Effector memory CD8-positive, alpha-beta T cell (primary cell): ENCODE data around the gene EVL.

Source experiments
- ATAC-seq: fragments of 150-1000 bp; cut with Tn5 transposase; replicated peaks from 2 replicates; pipeline ENCODE4 v1.10.0; 2021; ENCODE audit warnings: mild to moderate bottlenecking, moderate library complexity
- DNase-seq, 3 experiments: peaks; one replicate each; pipeline ENCODE4 v3.0.0; 2021
- H3K27ac Mint-ChIP-seq, 2 donors: one replicate each; pipeline ENCODE4 v1.8.0; 2022; ENCODE audit warnings: mild to moderate bottlenecking in 2 of 2, mixed read lengths in 2 of 2, moderate library complexity in 2 of 2
- H3K27me3 Mint-ChIP-seq, 2 donors: one replicate each; pipeline ENCODE4 v1.8.0; 2022; ENCODE audit warnings: mixed read lengths in 2 of 2
- H3K36me3 Mint-ChIP-seq: one replicate; pipeline ENCODE4 v1.8.0; 2022; ENCODE audit warnings: mild to moderate bottlenecking, moderate library complexity, mixed read lengths; ENCODE audit not compliant: insufficient read depth
- H3K4me1 Mint-ChIP-seq, 2 donors: one replicate each; pipeline ENCODE4 v1.8.0; 2022; ENCODE audit warnings: low read depth in 2 of 2, mixed read lengths in 2 of 2
- H3K4me3 Mint-ChIP-seq, 2 donors: one replicate each; pipeline ENCODE4 v1.8.0; 2022; ENCODE audit warnings: mild to moderate bottlenecking in 2 of 2, mixed read lengths in 2 of 2, moderate library complexity in 2 of 2
- H3K9me3 Mint-ChIP-seq, 2 donors: one replicate each; pipeline ENCODE4 v1.8.0; 2022; ENCODE audit warnings: mixed read lengths in 2 of 2

EVL gene

GRCh38 chr14:100086361-100086760 is 21.1 kb downstream of the EVL start:
- Mint-ChIP-seq H3K36me3 (peaks cover 95% of the 10 kb centered on the region), H3K27me3 (no peaks in the 10 kb centered on the region), H3K9me3 (no peaks in the 10 kb centered on the region), H3K4me3 (peak overlapping the region; percentile 49 to 92), H3K27ac (peak overlapping the region; percentile 90 to 95), H3K4me1 (peaks cover 61 to 81% of the 10 kb centered on the region in 2 donors)
- ATAC-seq, result no peak
- DNase-seq, result no peak

GRCh38 chr14:100088226-100088625 is 23.0 kb downstream of the EVL start:
- Mint-ChIP-seq H3K4me1 (peaks cover 56 to 78% of the 10 kb centered on the region in 2 donors), H3K36me3 (peaks cover 97% of the 10 kb centered on the region)

GRCh38 chr14:100091386-100091785 is 26.2 kb downstream of the EVL start:
- Mint-ChIP-seq H3K36me3 (peaks cover 97% of the 10 kb centered on the region), H3K4me1 (peaks cover 58 to 70% of the 10 kb centered on the region in 2 donors), H3K9me3 (no peaks in the 10 kb centered on the region), H3K27me3 (no peaks in the 10 kb centered on the region), H3K27ac (peak overlapping the region; percentile 77 to 88), H3K4me3 (peak overlapping the region; percentile 23 to 32)
- ATAC-seq (no peak), DNase-seq (no peak)

More at GRCh38 chr14:100088226-100088625, 23.0 kb downstream of the EVL start:
- no peak for DNase-seq
- H3K4me3 Mint-ChIP-seq, result peak overlapping the region in 1 of 2 donors; percentile 50
- H3K9me3 Mint-ChIP-seq, result no peaks in the 10 kb centered on the region
- no peaks in the 10 kb centered on the region for H3K27me3 Mint-ChIP-seq
- ATAC-seq, result no peak
- H3K27ac Mint-ChIP-seq, result peak overlapping the region in 1 of 2 donors; percentile 63

- peaks cover 97% of the 10 kb centered on the region for H3K36me3 Mint-ChIP-seq
- H3K27me3 Mint-ChIP-seq, result no peaks in the 10 kb centered on the region
- ATAC-seq, result no peak
- peak overlapping the region; percentile 77 to 88 for H3K27ac Mint-ChIP-seq
- no peaks in the 10 kb centered on the region for H3K9me3 Mint-ChIP-seq
- DNase-seq, result no peak
- H3K4me1 Mint-ChIP-seq, result peaks cover 65 to 77% of the 10 kb centered on the region in 2 donors
- peak overlapping the region in 1 of 2 donors; percentile 8 for H3K4me3 Mint-ChIP-seq
Measured at GRCh38 chr14:100092832-100093231, 27.6 kb downstream of the EVL start.

- H3K9me3 Mint-ChIP-seq, result no peaks in the 10 kb centered on the region
- no peaks in the 10 kb centered on the region for H3K27me3 Mint-ChIP-seq
- peaks cover 69 to 77% of the 10 kb centered on the region in 2 donors for H3K4me1 Mint-ChIP-seq
- peaks cover 98% of the 10 kb centered on the region for H3K36me3 Mint-ChIP-seq
- ATAC-seq (no peak), DNase-seq (no peak)
- peak overlapping the region; percentile 75 to 88 for H3K27ac Mint-ChIP-seq
- H3K4me3 Mint-ChIP-seq, result peak overlapping the region; percentile 29 to 51
Measured at GRCh38 chr14:100093319-100093718, 28.1 kb downstream of the EVL start.

- Mint-ChIP-seq H3K27me3 (no peaks in the 10 kb centered on the region), H3K4me3 (peak overlapping the region in 1 of 2 donors; percentile 18), H3K36me3 (peaks cover 97% of the 10 kb centered on the region), H3K4me1 (peaks cover 66 to 72% of the 10 kb centered on the region in 2 donors), H3K9me3 (no peaks in the 10 kb centered on the region), H3K27ac (peak overlapping the region; percentile 81 to 82)
- DNase-seq (no peak), ATAC-seq (no peak)
Measured at GRCh38 chr14:100096656-100097055, 31.4 kb downstream of the EVL start.

GRCh38 chr14:100098171-100098570 is 32.9 kb downstream of the EVL start:
- H3K9me3 Mint-ChIP-seq, result no peaks in the 10 kb centered on the region
- peaks cover 99% of the 10 kb centered on the region for H3K36me3 Mint-ChIP-seq
- H3K27me3 Mint-ChIP-seq, result no peaks in the 10 kb centered on the region
- ATAC-seq (no peak), DNase-seq (no peak)
- H3K4me3 Mint-ChIP-seq, result peak overlapping the region; percentile 42 to 60
- peak overlapping the region; percentile 81 to 82 for H3K27ac Mint-ChIP-seq
- H3K4me1 Mint-ChIP-seq, result peaks cover 65 to 73% of the 10 kb centered on the region in 2 donors

GRCh38 chr14:100100032-100100703 is 34.9 kb downstream of the EVL start:
- DNase-seq (no peak), ATAC-seq (no peak)
- Mint-ChIP-seq H3K36me3 (peaks cover 97% of the 10 kb centered on the region), H3K4me1 (peaks cover 69 to 76% of the 10 kb centered on the region in 2 donors), H3K27ac (peak overlapping the region; percentile 38 to 78), H3K27me3 (no peaks in the 10 kb centered on the region), H3K9me3 (no peaks in the 10 kb centered on the region), H3K4me3 (peak overlapping the region in 1 of 2 donors; percentile 37)

- Mint-ChIP-seq H3K4me1 (peaks cover 71 to 83% of the 10 kb centered on the region in 2 donors), H3K27me3 (no peaks in the 10 kb centered on the region), H3K4me3 (peak overlapping the region; percentile 15 to 76), H3K36me3 (peaks cover 97% of the 10 kb centered on the region), H3K27ac (peak overlapping the region; percentile 75 to 94), H3K9me3 (no peaks in the 10 kb centered on the region)
- ATAC-seq, result no peak
- DNase-seq, result no peak
Measured at GRCh38 chr14:100102156-100102785, 37.0 kb downstream of the EVL start.

GRCh38 chr14:100103250-100104005 is 38.2 kb downstream of the EVL start:
- DNase-seq (no peak), ATAC-seq (no peak)
- peak overlapping the region; percentile 75 to 94 for H3K27ac Mint-ChIP-seq
- H3K4me3 Mint-ChIP-seq, result peak overlapping the region; percentile 40 to 76
- H3K36me3 Mint-ChIP-seq, result peaks cover 97% of the 10 kb centered on the region
- no peaks in the 10 kb centered on the region for H3K9me3 Mint-ChIP-seq
- H3K4me1 Mint-ChIP-seq, result peaks cover 72 to 83% of the 10 kb centered on the region in 2 donors
- no peaks in the 10 kb centered on the region for H3K27me3 Mint-ChIP-seq

GRCh38 chr14:100104006-100104352 is 38.8 kb downstream of the EVL start:
- no peak for ATAC-seq
- Mint-ChIP-seq H3K36me3 (peaks cover 97% of the 10 kb centered on the region), H3K27me3 (no peaks in the 10 kb centered on the region), H3K4me1 (peaks cover 72 to 83% of the 10 kb centered on the region in 2 donors), H3K4me3 (peak overlapping the region; percentile 40 to 76), H3K27ac (peak overlapping the region; percentile 75 to 94), H3K9me3 (no peaks in the 10 kb centered on the region)
- DNase-seq, result no peak

- H3K27ac Mint-ChIP-seq, result peak overlapping the region; percentile 75 to 94
- peaks cover 76 to 81% of the 10 kb centered on the region in 2 donors for H3K4me1 Mint-ChIP-seq
- peaks cover 96% of the 10 kb centered on the region for H3K36me3 Mint-ChIP-seq
- H3K27me3 Mint-ChIP-seq, result no peaks in the 10 kb centered on the region
- DNase-seq (no peak), ATAC-seq (no peak)
- H3K4me3 Mint-ChIP-seq, result peak overlapping the region; percentile 40 to 76
- no peaks in the 10 kb centered on the region for H3K9me3 Mint-ChIP-seq
Measured at GRCh38 chr14:100104523-100105300, 39.5 kb downstream of the EVL start.
